ENCODE data around the gene ZNF205.

DNA sequence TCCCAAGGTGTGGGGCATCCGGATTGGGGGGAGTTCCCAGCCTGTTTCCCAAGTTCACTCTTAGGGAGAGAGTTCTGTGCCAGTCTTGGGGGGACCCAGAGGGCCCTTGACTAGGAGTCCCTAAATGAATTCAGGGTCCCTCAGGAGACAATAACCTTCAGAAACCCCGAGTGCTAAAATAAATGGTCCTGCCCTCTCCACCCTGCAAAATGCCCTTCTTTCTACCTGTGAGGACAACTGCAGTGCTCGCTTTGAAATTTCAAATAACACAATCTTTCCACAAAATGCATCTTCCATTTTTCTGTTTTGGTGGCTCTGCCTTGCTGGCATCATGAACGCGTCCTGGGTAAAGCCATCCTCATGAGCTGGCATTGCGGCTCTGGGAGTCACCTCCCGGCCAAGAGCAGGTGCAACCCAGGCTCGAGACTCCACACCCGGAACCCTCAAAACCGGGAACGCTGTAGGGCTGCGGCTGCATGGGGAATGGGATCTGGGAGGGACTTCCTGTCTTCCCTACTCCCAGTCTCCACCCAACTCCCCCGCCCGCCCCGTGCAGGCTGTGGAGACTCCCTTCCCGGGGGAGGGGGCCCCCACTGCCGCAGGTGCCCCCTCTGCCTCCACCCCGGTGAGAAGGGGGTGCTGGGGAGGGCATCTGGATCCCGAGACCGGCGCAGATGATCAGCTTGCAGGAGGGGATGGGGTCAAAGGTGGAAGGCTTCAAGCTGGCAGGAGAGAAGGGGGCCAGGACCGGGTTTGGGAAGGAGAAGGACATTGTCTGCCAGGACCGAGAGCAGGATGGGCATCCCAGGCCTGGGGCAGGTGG is at the start of gene ZNF205:
- TF ChIP-seq CTCF (conservative IDR thresholded peaks at IDR 0.05) (no peak), EZH2 (IDR thresholded peaks at IDR 0.05; ENCODE audit: low read depth) (no peak)
